GM12891 (cell line): ENCODE data around the gene ZSWIM6.

Experiments used
- POLR2AphosphoS5 ChIP-seq: IDR thresholded peaks from 2 replicates; pipeline ENCODE4 v1.6.1; 2011; ENCODE audit warnings: low read depth, low read length, control low read depth
- SPI1 ChIP-seq: IDR thresholded peaks from 2 replicates; pipeline ENCODE4 v1.6.1; 2011; ENCODE audit warnings: low read depth, low read length, control low read depth

GRCh38 chr5:61591859-61592258, 259.8 kb downstream of the ZSWIM6 start:
- TF ChIP-seq POLR2AphosphoS5, result no peak
- no peak for TF ChIP-seq SPI1
